WTC11 (cell line): ENCODE data around the gene PTPN13.

Experiments
- ETV6 ChIP-seq: sonication (generic); formaldehyde crosslinking; IDR thresholded peaks from 2 replicates; pipeline ENCODE4 v1.8.1; 2022; ENCODE audit warnings: mild to moderate bottlenecking, missing genetic modification reagents
- JUN ChIP-seq: sonication (generic); formaldehyde crosslinking; IDR thresholded peaks from 2 replicates; pipeline ENCODE4 v1.8.0; 2023; ENCODE audit warnings: mild to moderate bottlenecking, missing genetic modification reagents
- NFATC4 ChIP-seq: fragments of 250-450 bp; sonication (Bioruptor Pico); IDR thresholded peaks from 2 replicates; pipeline ENCODE4 v1.9.0; 2021; ENCODE audit warnings: mild to moderate bottlenecking
- NFE2L1 ChIP-seq: sonication (generic); formaldehyde crosslinking; IDR thresholded peaks from 2 replicates; pipeline ENCODE4 v1.8.1; 2023; ENCODE audit warnings: missing genetic modification reagents
- NR3C1 ChIP-seq: sonication (generic); formaldehyde crosslinking; conservative IDR thresholded peaks from 2 replicates; pipeline ENCODE4 v1.8.1; 2023; ENCODE audit warnings: low read depth, mild to moderate bottlenecking, missing genetic modification reagents
- OVOL2 ChIP-seq: fragments of 250-450 bp; sonication (Bioruptor Pico); IDR thresholded peaks from 2 replicates; pipeline ENCODE4 v1.9.0; 2021; ENCODE audit warnings: mild to moderate bottlenecking, borderline replicate concordance
- ZNF138 ChIP-seq: sonication (generic); formaldehyde crosslinking; conservative IDR thresholded peaks from 2 replicates; pipeline ENCODE4 v1.8.1; 2022; ENCODE audit warnings: mild to moderate bottlenecking, moderate library complexity, missing genetic modification reagents
- TF ChIP-seq, protein P1 (sequence below): fragments of 200-600 bp; IDR thresholded peaks from 2 replicates; pipeline ENCODE4 v1.8.0; 2022; ENCODE audit warnings: antibody characterized with exemption
- TF ChIP-seq, protein P2 (sequence below): sonication (generic); formaldehyde crosslinking; IDR thresholded peaks from 2 replicates; pipeline ENCODE4 v1.8.1; 2022; ENCODE audit warnings: mild to moderate bottlenecking, missing genetic modification reagents, moderate library complexity, borderline replicate concordance
- TF ChIP-seq, protein P3 (sequence below): sonication (generic); formaldehyde crosslinking; IDR thresholded peaks from 2 replicates; pipeline ENCODE4 v1.8.1; 2022; ENCODE audit warnings: low read depth, missing genetic modification reagents, borderline replicate concordance
- TF ChIP-seq, protein P4 (sequence below): sonication (generic); formaldehyde crosslinking; conservative IDR thresholded peaks from 2 replicates; pipeline ENCODE4 v1.8.1; 2023; ENCODE audit warnings: mild to moderate bottlenecking, low read depth, missing genetic modification reagents, moderate library complexity

DNA sequence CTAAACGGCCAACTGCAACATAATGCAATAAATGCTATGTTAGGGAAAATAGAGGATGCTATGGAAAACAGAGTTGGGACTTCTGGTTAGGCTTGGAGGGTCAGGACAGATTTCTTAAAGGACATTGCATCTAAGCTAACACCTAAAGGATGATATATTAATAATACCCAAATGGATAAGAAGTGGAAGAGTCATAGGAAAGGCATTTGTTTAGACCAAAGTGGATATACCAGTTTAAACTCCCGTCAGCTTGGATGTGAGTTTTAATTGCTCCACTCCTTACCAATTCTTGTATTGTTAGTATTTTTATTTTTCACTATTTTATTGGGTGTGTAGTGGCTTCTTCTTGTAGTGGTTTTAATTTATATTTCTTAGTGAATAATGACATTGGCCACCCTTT lies 93.9 kb downstream of the PTPN13 start:
- TF ChIP-seq JUN (no peak), NFE2L1 (CRISPR knock-in tag) (no peak), OVOL2 (CRISPR knock-in tag) (no peak), NR3C1 (CRISPR knock-in tag) (no peak), NFATC4 (CRISPR knock-in tag) (no peak), ETV6 (CRISPR knock-in tag) (no peak), ZNF138 (no peak)
- TF ChIP-seq, protein P1, sequence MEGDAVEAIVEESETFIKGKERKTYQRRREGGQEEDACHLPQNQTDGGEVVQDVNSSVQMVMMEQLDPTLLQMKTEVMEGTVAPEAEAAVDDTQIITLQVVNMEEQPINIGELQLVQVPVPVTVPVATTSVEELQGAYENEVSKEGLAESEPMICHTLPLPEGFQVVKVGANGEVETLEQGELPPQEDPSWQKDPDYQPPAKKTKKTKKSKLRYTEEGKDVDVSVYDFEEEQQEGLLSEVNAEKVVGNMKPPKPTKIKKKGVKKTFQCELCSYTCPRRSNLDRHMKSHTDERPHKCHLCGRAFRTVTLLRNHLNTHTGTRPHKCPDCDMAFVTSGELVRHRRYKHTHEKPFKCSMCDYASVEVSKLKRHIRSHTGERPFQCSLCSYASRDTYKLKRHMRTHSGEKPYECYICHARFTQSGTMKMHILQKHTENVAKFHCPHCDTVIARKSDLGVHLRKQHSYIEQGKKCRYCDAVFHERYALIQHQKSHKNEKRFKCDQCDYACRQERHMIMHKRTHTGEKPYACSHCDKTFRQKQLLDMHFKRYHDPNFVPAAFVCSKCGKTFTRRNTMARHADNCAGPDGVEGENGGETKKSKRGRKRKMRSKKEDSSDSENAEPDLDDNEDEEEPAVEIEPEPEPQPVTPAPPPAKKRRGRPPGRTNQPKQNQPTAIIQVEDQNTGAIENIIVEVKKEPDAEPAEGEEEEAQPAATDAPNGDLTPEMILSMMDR, result no peak
- TF ChIP-seq, protein P2, sequence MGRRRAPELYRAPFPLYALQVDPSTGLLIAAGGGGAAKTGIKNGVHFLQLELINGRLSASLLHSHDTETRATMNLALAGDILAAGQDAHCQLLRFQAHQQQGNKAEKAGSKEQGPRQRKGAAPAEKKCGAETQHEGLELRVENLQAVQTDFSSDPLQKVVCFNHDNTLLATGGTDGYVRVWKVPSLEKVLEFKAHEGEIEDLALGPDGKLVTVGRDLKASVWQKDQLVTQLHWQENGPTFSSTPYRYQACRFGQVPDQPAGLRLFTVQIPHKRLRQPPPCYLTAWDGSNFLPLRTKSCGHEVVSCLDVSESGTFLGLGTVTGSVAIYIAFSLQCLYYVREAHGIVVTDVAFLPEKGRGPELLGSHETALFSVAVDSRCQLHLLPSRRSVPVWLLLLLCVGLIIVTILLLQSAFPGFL, result no peak
- TF ChIP-seq, protein P3, sequence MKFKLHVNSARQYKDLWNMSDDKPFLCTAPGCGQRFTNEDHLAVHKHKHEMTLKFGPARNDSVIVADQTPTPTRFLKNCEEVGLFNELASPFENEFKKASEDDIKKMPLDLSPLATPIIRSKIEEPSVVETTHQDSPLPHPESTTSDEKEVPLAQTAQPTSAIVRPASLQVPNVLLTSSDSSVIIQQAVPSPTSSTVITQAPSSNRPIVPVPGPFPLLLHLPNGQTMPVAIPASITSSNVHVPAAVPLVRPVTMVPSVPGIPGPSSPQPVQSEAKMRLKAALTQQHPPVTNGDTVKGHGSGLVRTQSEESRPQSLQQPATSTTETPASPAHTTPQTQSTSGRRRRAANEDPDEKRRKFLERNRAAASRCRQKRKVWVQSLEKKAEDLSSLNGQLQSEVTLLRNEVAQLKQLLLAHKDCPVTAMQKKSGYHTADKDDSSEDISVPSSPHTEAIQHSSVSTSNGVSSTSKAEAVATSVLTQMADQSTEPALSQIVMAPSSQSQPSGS (CRISPR knock-in tag), result no peak
- TF ChIP-seq, protein P4, sequence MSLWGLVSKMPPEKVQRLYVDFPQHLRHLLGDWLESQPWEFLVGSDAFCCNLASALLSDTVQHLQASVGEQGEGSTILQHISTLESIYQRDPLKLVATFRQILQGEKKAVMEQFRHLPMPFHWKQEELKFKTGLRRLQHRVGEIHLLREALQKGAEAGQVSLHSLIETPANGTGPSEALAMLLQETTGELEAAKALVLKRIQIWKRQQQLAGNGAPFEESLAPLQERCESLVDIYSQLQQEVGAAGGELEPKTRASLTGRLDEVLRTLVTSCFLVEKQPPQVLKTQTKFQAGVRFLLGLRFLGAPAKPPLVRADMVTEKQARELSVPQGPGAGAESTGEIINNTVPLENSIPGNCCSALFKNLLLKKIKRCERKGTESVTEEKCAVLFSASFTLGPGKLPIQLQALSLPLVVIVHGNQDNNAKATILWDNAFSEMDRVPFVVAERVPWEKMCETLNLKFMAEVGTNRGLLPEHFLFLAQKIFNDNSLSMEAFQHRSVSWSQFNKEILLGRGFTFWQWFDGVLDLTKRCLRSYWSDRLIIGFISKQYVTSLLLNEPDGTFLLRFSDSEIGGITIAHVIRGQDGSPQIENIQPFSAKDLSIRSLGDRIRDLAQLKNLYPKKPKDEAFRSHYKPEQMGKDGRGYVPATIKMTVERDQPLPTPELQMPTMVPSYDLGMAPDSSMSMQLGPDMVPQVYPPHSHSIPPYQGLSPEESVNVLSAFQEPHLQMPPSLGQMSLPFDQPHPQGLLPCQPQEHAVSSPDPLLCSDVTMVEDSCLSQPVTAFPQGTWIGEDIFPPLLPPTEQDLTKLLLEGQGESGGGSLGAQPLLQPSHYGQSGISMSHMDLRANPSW (CRISPR knock-in tag), result no peak
